HUES64 (cell line): ENCODE measurements around the gene ITGA1.

Experiments used
- H3K27ac ChIP-seq: 2 replicates; pipeline ENCODE4 v1.7.0; 2013; ENCODE audit warnings: low read depth, low read length, inconsistent platforms
- H3K27me3 ChIP-seq: 2 replicates; pipeline ENCODE4 v1.6.1; 2013; ENCODE audit warnings: mild to moderate bottlenecking, low read length; ENCODE audit not compliant: insufficient read depth
- H3K36me3 ChIP-seq: 2 replicates; pipeline ENCODE4 v1.6.1; 2013; ENCODE audit warnings: mild to moderate bottlenecking, low read length; ENCODE audit not compliant: insufficient read depth
- H3K4me1 ChIP-seq: 2 replicates; pipeline ENCODE4 v1.6.1; 2013; ENCODE audit warnings: mild to moderate bottlenecking, low read length, moderate library complexity; ENCODE audit not compliant: insufficient read depth
- H3K4me3 ChIP-seq: 2 replicates; pipeline ENCODE4 v1.5.1; 2013; ENCODE audit warnings: mild to moderate bottlenecking, low read length, moderate library complexity
- H3K9ac ChIP-seq: 2 replicates; pipeline ENCODE4 v1.6.1; 2013; ENCODE audit warnings: mild to moderate bottlenecking, low read depth, low read length
- H3K9me3 ChIP-seq: 2 replicates; pipeline ENCODE4 v1.6.1; 2013; ENCODE audit warnings: low read depth, low read length; ENCODE audit not compliant: insufficient read depth
- WGBS: fragments of 150-250, 120-280 bp; methylation state at CpG from one replicate; pipeline ENCODE4 v1.1.7; 2013; ENCODE audit warnings: missing lambda C conversion rate; 5-methylcytosine and 5-hydroxymethylcytosine counted together

Gene ITGA1

GRCh38 chr5:52802272-52802973 lies 14.7 kb downstream of the ITGA1 start:
- Histone ChIP-seq H3K4me3 (peak overlapping the region; percentile 88), H3K27ac (no peak overlapping the region), H3K36me3 (peaks cover 31% of the 10 kb centered on the region), H3K4me1 (peaks cover 38% of the 10 kb centered on the region), H3K27me3 (no peaks in the 10 kb centered on the region), H3K9me3 (no peaks in the 10 kb centered on the region), H3K9ac (no peak overlapping the region)
- WGBS, result 83% methylated on average over 2 of the region's 2 CpGs

- Histone ChIP-seq H3K36me3 (peaks cover 31% of the 10 kb centered on the region), H3K27me3 (no peaks in the 10 kb centered on the region), H3K4me1 (peaks cover 36% of the 10 kb centered on the region), H3K4me3 (peak overlapping the region; percentile 88), H3K27ac (no peak overlapping the region), H3K9ac (no peak overlapping the region), H3K9me3 (no peaks in the 10 kb centered on the region)
- 80% methylated on average over 5 of the region's 6 CpGs for WGBS
Measured at GRCh38 chr5:52802974-52803336, 15.2 kb downstream of the ITGA1 start.

- 98% methylated on average over 2 of the region's 2 CpGs for WGBS
- Histone ChIP-seq H3K9ac (no peak overlapping the region), H3K27me3 (no peaks in the 10 kb centered on the region), H3K4me3 (no peak overlapping the region), H3K27ac (no peak overlapping the region), H3K4me1 (peaks cover 25% of the 10 kb centered on the region), H3K9me3 (no peaks in the 10 kb centered on the region), H3K36me3 (peaks cover 31% of the 10 kb centered on the region)
Measured at GRCh38 chr5:52804387-52804791, 16.7 kb downstream of the ITGA1 start.

GRCh38 chr5:52804981-52805380 lies 17.3 kb downstream of the ITGA1 start:
- Histone ChIP-seq H3K36me3 (peaks cover 31% of the 10 kb centered on the region), H3K27me3 (no peaks in the 10 kb centered on the region), H3K9ac (no peak overlapping the region), H3K9me3 (no peaks in the 10 kb centered on the region), H3K4me3 (no peak overlapping the region), H3K4me1 (peaks cover 25% of the 10 kb centered on the region), H3K27ac (no peak overlapping the region)
- 80% methylated on average over 2 of the region's 2 CpGs for WGBS

GRCh38 chr5:52805615-52806014 lies 17.9 kb downstream of the ITGA1 start:
- no peak overlapping the region for H3K9ac ChIP-seq
- H3K36me3 ChIP-seq, result peaks cover 31% of the 10 kb centered on the region
- H3K27me3 ChIP-seq, result no peaks in the 10 kb centered on the region
- no peaks in the 10 kb centered on the region for H3K9me3 ChIP-seq
- 87% methylated on average over 2 of the region's 2 CpGs for WGBS
- H3K27ac ChIP-seq, result no peak overlapping the region
- H3K4me1 ChIP-seq, result peaks cover 25% of the 10 kb centered on the region
- H3K4me3 ChIP-seq, result no peak overlapping the region

- no peak overlapping the region for H3K9ac ChIP-seq
- peaks cover 23% of the 10 kb centered on the region for H3K36me3 ChIP-seq
- no peaks in the 10 kb centered on the region for H3K9me3 ChIP-seq
- no peak overlapping the region for H3K27ac ChIP-seq
- H3K27me3 ChIP-seq, result no peaks in the 10 kb centered on the region
- peaks cover 24% of the 10 kb centered on the region for H3K4me1 ChIP-seq
- H3K4me3 ChIP-seq, result no peak overlapping the region
Measured at GRCh38 chr5:52807037-52807436, 19.3 kb downstream of the ITGA1 start.

- Histone ChIP-seq H3K4me3 (no peak overlapping the region), H3K36me3 (peaks cover 17% of the 10 kb centered on the region), H3K9me3 (no peaks in the 10 kb centered on the region), H3K9ac (no peak overlapping the region), H3K27ac (no peak overlapping the region), H3K4me1 (peaks cover 17% of the 10 kb centered on the region; the same call in 1 of the 2 replicates), H3K27me3 (no peaks in the 10 kb centered on the region)
Measured at GRCh38 chr5:52807723-52808122, 20.0 kb downstream of the ITGA1 start.

- H3K36me3 ChIP-seq, result peaks cover 11% of the 10 kb centered on the region
- 88% methylated on average over 2 of the region's 2 CpGs for WGBS
- peaks cover 14% of the 10 kb centered on the region; the same call in 1 of the 2 replicates for H3K4me1 ChIP-seq
- no peak overlapping the region for H3K4me3 ChIP-seq
- no peaks in the 10 kb centered on the region for H3K27me3 ChIP-seq
- H3K9ac ChIP-seq, result no peak overlapping the region
- no peak overlapping the region for H3K27ac ChIP-seq
- no peaks in the 10 kb centered on the region for H3K9me3 ChIP-seq
Measured at GRCh38 chr5:52808316-52808901, 20.7 kb downstream of the ITGA1 start.

GRCh38 chr5:52809884-52810283 lies 22.2 kb downstream of the ITGA1 start:
- 62% methylated on average over 1 of the region's 1 CpG for WGBS
- H3K36me3 ChIP-seq, result no peaks in the 10 kb centered on the region
- no peaks in the 10 kb centered on the region for H3K9me3 ChIP-seq
- no peak overlapping the region for H3K27ac ChIP-seq
- H3K4me3 ChIP-seq, result no peak overlapping the region
- no peak overlapping the region for H3K9ac ChIP-seq
- 0 out of 2 replicates have a peak, but pooled peaks cover 7% of the 10 kb centered on the region for H3K4me1 ChIP-seq
- H3K27me3 ChIP-seq, result no peaks in the 10 kb centered on the region

GRCh38 chr5:52810426-52810825 lies 22.7 kb downstream of the ITGA1 start:
- H3K36me3 ChIP-seq, result no peaks in the 10 kb centered on the region
- no CpG with 5 or more reads among the region's 1 CpG for WGBS
- no peaks in the 10 kb centered on the region for H3K9me3 ChIP-seq
- H3K4me3 ChIP-seq, result no peak overlapping the region
- H3K4me1 ChIP-seq, result 0 out of 2 replicates have a peak, but pooled peaks cover 7% of the 10 kb centered on the region
- H3K27ac ChIP-seq, result no peak overlapping the region
- no peaks in the 10 kb centered on the region for H3K27me3 ChIP-seq
- no peak overlapping the region for H3K9ac ChIP-seq

- Histone ChIP-seq H3K9ac (no peak overlapping the region), H3K9me3 (no peaks in the 10 kb centered on the region), H3K27me3 (no peaks in the 10 kb centered on the region), H3K27ac (no peak overlapping the region), H3K4me3 (no peak overlapping the region), H3K36me3 (no peaks in the 10 kb centered on the region), H3K4me1 (0 out of 2 replicates have a peak, but pooled peaks cover 7% of the 10 kb centered on the region)
- 100% methylated on average over 2 of the region's 3 CpGs for WGBS
Measured at GRCh38 chr5:52811067-52811749, 23.5 kb downstream of the ITGA1 start.
